Measurements from ENCODE around the gene WDR7.

WDR7 gene

DNA sequence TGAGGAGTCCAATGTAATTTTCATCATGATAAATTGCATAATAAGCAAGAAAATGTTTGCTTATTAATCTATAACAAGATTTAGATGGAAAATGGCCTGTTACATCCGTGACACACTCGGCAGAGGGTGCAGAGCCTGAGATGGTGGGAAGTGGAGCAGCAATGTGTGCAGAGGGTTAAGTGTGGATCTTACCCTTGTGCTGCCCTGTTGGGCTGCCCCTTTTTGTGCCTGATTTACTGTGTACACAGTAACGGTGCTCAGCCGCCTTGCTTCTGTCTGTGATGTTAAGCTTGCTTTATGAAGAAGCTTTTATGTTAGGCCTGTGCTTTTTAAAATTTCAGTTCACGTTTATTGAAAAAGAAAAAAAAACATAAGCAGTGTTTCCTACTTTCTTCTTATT is 275.6 kb downstream of the WDR7 start:
- Histone ChIP-seq H3K4me1 (ENCODE audit: low read length) (peaks cover 71% of the 10 kb centered on the region), H3K4me2 (ENCODE audit: low read length) (0 out of 2 replicates have a peak overlapping the region, but pooled peaks have one; percentile 47), H3K9me3 (ENCODE audit: insufficient read depth, low read length) (no peaks in the 10 kb centered on the region), H3K4me3 (ENCODE audit: low read length) (no peak overlapping the region), H2AFZ (ENCODE audit: low read depth, low read length) (no peak overlapping the region), H4K20me1 (ENCODE audit: insufficient read depth, low read length) (no peaks in the 10 kb centered on the region), H3K27me3 (ENCODE audit: low read depth, low read length) (peaks cover 11% of the 10 kb centered on the region), H3K9ac (ENCODE audit: low read length) (no peak overlapping the region), H3K36me3 (replicated peaks; ENCODE audit: low read depth, low read length) (no peaks in the 10 kb centered on the region), H3K27ac (ENCODE audit: low read length) (no peak overlapping the region), H3K79me2 (ENCODE audit: low read length) (no peaks in the 10 kb centered on the region)
- TF ChIP-seq, protein P1, sequence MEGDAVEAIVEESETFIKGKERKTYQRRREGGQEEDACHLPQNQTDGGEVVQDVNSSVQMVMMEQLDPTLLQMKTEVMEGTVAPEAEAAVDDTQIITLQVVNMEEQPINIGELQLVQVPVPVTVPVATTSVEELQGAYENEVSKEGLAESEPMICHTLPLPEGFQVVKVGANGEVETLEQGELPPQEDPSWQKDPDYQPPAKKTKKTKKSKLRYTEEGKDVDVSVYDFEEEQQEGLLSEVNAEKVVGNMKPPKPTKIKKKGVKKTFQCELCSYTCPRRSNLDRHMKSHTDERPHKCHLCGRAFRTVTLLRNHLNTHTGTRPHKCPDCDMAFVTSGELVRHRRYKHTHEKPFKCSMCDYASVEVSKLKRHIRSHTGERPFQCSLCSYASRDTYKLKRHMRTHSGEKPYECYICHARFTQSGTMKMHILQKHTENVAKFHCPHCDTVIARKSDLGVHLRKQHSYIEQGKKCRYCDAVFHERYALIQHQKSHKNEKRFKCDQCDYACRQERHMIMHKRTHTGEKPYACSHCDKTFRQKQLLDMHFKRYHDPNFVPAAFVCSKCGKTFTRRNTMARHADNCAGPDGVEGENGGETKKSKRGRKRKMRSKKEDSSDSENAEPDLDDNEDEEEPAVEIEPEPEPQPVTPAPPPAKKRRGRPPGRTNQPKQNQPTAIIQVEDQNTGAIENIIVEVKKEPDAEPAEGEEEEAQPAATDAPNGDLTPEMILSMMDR (IDR thresholded peaks at IDR 0.05; ENCODE audit: low read depth, low read length), result no peak
- no peak for TF ChIP-seq EZH2phosphoT487 (IDR thresholded peaks at IDR 0.05; ENCODE audit: low read depth)

DNA sequence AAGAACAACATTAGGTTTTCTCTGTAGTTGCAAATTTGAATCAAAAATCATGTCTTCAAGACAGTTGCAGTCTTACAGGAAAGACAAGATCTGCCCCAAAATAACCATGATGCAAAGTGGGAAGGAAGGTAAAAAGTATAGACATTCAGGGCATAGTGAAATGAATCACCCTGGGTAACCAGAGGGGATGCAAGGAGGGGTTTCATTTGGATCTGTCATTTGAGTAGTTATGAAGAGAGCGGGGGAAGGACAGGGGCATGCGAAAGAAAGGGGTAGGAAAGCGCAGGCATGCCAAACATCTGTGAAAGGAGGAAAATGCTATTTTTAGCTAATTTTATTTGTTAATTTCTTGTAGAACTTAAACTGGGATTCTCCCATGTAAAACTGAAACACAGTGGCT is 276.6 kb downstream of the WDR7 start:
- H3K4me2 ChIP-seq (ENCODE audit: low read length), result peak overlapping the region; percentile 47
- TF ChIP-seq, protein P1 (IDR thresholded peaks at IDR 0.05; ENCODE audit: low read depth, low read length), result no peak
- TF ChIP-seq EZH2phosphoT487 (IDR thresholded peaks at IDR 0.05; ENCODE audit: low read depth), result 0 out of 2 replicates have a peak, but pooled peaks have one; percentile 35
- peak overlapping the region; percentile 9 for H3K27ac ChIP-seq (ENCODE audit: low read length)
- no peaks in the 10 kb centered on the region for H3K79me2 ChIP-seq (ENCODE audit: low read length)
- peaks cover 11% of the 10 kb centered on the region for H3K27me3 ChIP-seq (ENCODE audit: low read depth, low read length)
- H3K4me3 ChIP-seq (ENCODE audit: low read length), result peak overlapping the region; percentile 6
- no peaks in the 10 kb centered on the region for H3K36me3 ChIP-seq (replicated peaks; ENCODE audit: low read depth, low read length)
- no peak overlapping the region for H3K9ac ChIP-seq (ENCODE audit: low read length)
- no peaks in the 10 kb centered on the region for H3K9me3 ChIP-seq (ENCODE audit: insufficient read depth, low read length)
- H4K20me1 ChIP-seq (ENCODE audit: insufficient read depth, low read length), result no peaks in the 10 kb centered on the region
- H2AFZ ChIP-seq (ENCODE audit: low read depth, low read length), result no peak overlapping the region
- H3K4me1 ChIP-seq (ENCODE audit: low read length), result peaks cover 64% of the 10 kb centered on the region

DNA sequence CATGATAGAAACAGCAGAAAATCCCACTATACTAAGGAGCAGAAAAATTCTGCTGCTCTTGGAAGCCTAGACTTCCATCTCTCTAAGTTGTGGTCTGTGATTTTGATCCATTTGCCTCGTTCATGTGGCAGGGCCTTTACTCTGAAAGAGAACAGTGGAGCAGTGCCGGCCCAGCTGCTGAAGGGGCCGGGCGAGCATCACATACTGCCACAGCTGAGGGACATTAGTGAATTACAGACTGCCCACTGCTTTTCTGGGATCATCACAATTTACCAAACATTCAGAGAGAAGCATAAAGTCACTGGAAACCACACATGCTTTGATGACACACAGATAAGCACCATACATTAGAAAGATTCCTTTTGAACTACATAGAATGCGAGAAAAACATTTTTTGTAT is 278.7 kb downstream of the WDR7 start:
- no peak overlapping the region for H2AFZ ChIP-seq (ENCODE audit: low read depth, low read length)
- H3K36me3 ChIP-seq (replicated peaks; ENCODE audit: low read depth, low read length), result no peaks in the 10 kb centered on the region
- no peaks in the 10 kb centered on the region for H4K20me1 ChIP-seq (ENCODE audit: insufficient read depth, low read length)

DNA sequence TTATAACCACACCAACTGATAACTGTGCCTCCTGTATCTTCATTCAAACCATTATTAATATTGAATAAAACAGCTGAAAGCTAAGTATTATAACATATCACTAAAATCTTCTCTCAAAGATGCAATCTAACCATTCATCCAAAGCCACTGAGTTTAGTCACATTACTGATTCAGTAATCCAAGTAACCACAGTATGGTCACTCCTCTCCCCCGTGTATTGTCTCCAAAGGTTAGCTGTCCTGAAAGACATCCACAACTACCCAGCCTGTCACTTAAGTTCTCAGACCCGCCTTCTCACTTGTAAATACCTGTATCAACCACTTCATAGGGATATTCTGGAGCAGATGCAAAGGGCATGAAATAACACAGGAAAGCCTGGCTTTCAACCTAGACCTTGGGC is 282.3 kb downstream of the WDR7 start:
- Histone ChIP-seq H4K20me1 (ENCODE audit: insufficient read depth, low read length) (no peaks in the 10 kb centered on the region), H3K79me2 (ENCODE audit: low read length) (no peaks in the 10 kb centered on the region), H2AFZ (ENCODE audit: low read depth, low read length) (no peak overlapping the region), H3K9me3 (ENCODE audit: insufficient read depth, low read length) (no peaks in the 10 kb centered on the region), H3K4me1 (ENCODE audit: low read length) (peaks cover 55% of the 10 kb centered on the region), H3K9ac (ENCODE audit: low read length) (no peak overlapping the region), H3K4me3 (ENCODE audit: low read length) (no peak overlapping the region), H3K4me2 (ENCODE audit: low read length) (no peak overlapping the region), H3K27ac (ENCODE audit: low read length) (no peak overlapping the region), H3K27me3 (ENCODE audit: low read depth, low read length) (no peaks in the 10 kb centered on the region), H3K36me3 (replicated peaks; ENCODE audit: low read depth, low read length) (peaks cover 2% of the 10 kb centered on the region)
- TF ChIP-seq, protein P1 (IDR thresholded peaks at IDR 0.05; ENCODE audit: low read depth, low read length), result no peak
- no peak for TF ChIP-seq EZH2phosphoT487 (IDR thresholded peaks at IDR 0.05; ENCODE audit: low read depth)

More for the DNA sequence above, 278.7 kb downstream of the WDR7 start:
- no peak overlapping the region for H3K9ac ChIP-seq (ENCODE audit: low read length)
- H3K9me3 ChIP-seq (ENCODE audit: insufficient read depth, low read length), result no peaks in the 10 kb centered on the region
- no peaks in the 10 kb centered on the region for H3K79me2 ChIP-seq (ENCODE audit: low read length)
- peaks cover 59% of the 10 kb centered on the region for H3K4me1 ChIP-seq (ENCODE audit: low read length)
- no peak overlapping the region for H3K4me3 ChIP-seq (ENCODE audit: low read length)
- H3K27me3 ChIP-seq (ENCODE audit: low read depth, low read length), result peaks cover 5% of the 10 kb centered on the region; the same call in 1 of the 2 replicates
- peak overlapping the region; percentile 63; the same call in 1 of the 2 replicates for H3K4me2 ChIP-seq (ENCODE audit: low read length)
- TF ChIP-seq EZH2phosphoT487 (IDR thresholded peaks at IDR 0.05; ENCODE audit: low read depth), result no peak
- TF ChIP-seq, protein P1 (IDR thresholded peaks at IDR 0.05; ENCODE audit: low read depth, low read length), result no peak
- H3K27ac ChIP-seq (ENCODE audit: low read length), result no peak overlapping the region

Measured in OCI-LY3 (cell line).